Measurements from ENCODE around the gene ZAR1L.
A peak's percentile ranks its signal among the peaks of the same experiment; 100 is the strongest.
"Not testable (repeated sequence)": the region's sequence is repeated elsewhere in the genome, so short reads cannot be mapped to it uniquely, and the experiment has no call there.

ZAR1L gene

GRCh38 chr13:32315238-32316027, at the start of gene ZAR1L, which contains the start of gene BRCA2:
Gene ZAR1L (minus strand): TSS chr13:32315363. CDS start chr13:32311925, 3,438 bp downstream.
Gene BRCA2 (plus strand): TSS chr13:32315508. CDS start chr13:32316461, 953 bp downstream.
- H3K9me3 Mint-ChIP-seq, result no peaks in the 10 kb centered on the region
- H3K4me3 Mint-ChIP-seq, result peak within 1 kb of the TSS; percentile 82
- H3K4me1 Mint-ChIP-seq, result peaks cover 10% of the 10 kb centered on the region
- ATAC-seq, result peak; percentile 98
- peak within 1 kb of the TSS; percentile 100 for H3K27ac Mint-ChIP-seq
- peaks cover 26% of the 10 kb centered on the region for H3K36me3 Mint-ChIP-seq
- DNase-seq (ENCODE audit: low spot score in 2 of 2), result peak; percentile 76 to 92

GRCh38 chr13:32362574-32362973, 47.4 kb upstream of the ZAR1L start:
- H3K4me1 Mint-ChIP-seq, result no peaks in the 10 kb centered on the region
- no peak overlapping the region for H3K27ac Mint-ChIP-seq
- peaks cover 8% of the 10 kb centered on the region for H3K36me3 Mint-ChIP-seq
- ATAC-seq (no peak), DNase-seq (ENCODE audit: low spot score in 2 of 2) (no peak)
- no peaks in the 10 kb centered on the region for H3K9me3 Mint-ChIP-seq
- H3K4me3 Mint-ChIP-seq, result no peak overlapping the region

- H3K9me3 Mint-ChIP-seq; ATAC-seq; DNase-seq (ENCODE audit: low spot score in 2 of 2); H3K4me1 Mint-ChIP-seq; H3K27ac Mint-ChIP-seq; H3K4me3 Mint-ChIP-seq; H3K36me3 Mint-ChIP-seq: not testable (repeated sequence)
Measured at GRCh38 chr13:32355935-32356334, 40.8 kb upstream of the ZAR1L start.

- no peak for ATAC-seq
- Mint-ChIP-seq H3K4me3 (no peak overlapping the region), H3K36me3 (peaks cover 11% of the 10 kb centered on the region)
Measured at GRCh38 chr13:32354040-32354439, 38.9 kb upstream of the ZAR1L start.

GRCh38 chr13:32350839-32351441, 35.8 kb upstream of the ZAR1L start:
- not testable (repeated sequence) for H3K27ac Mint-ChIP-seq; H3K4me1 Mint-ChIP-seq; H3K9me3 Mint-ChIP-seq; H3K4me3 Mint-ChIP-seq; ATAC-seq; DNase-seq (ENCODE audit: low spot score in 2 of 2)
- H3K36me3 Mint-ChIP-seq, result peaks cover 23% of the 10 kb centered on the region

More at GRCh38 chr13:32354040-32354439, 38.9 kb upstream of the ZAR1L start:
- Mint-ChIP-seq H3K27ac (no peak overlapping the region), H3K4me1 (no peaks in the 10 kb centered on the region), H3K9me3 (no peaks in the 10 kb centered on the region)
- DNase-seq (ENCODE audit: low spot score in 2 of 2), result no peak

GRCh38 chr13:32347651-32348050, 32.5 kb upstream of the ZAR1L start:
- no peak for DNase-seq (ENCODE audit: low spot score in 2 of 2)
- H3K36me3 Mint-ChIP-seq, result peaks cover 23% of the 10 kb centered on the region
- no peak for ATAC-seq
- H3K4me1 Mint-ChIP-seq, result no peaks in the 10 kb centered on the region
- no peak overlapping the region for H3K4me3 Mint-ChIP-seq
- H3K9me3 Mint-ChIP-seq, result no peaks in the 10 kb centered on the region
- no peak overlapping the region for H3K27ac Mint-ChIP-seq

GRCh38 chr13:32340914-32341313, 25.8 kb upstream of the ZAR1L start:
- no peak for DNase-seq (ENCODE audit: low spot score in 2 of 2)
- H3K4me1 Mint-ChIP-seq, result no peaks in the 10 kb centered on the region
- H3K4me3 Mint-ChIP-seq, result no peak overlapping the region
- H3K9me3 Mint-ChIP-seq, result no peaks in the 10 kb centered on the region
- ATAC-seq, result no peak
- H3K36me3 Mint-ChIP-seq, result peaks cover 22% of the 10 kb centered on the region
- no peak overlapping the region for H3K27ac Mint-ChIP-seq

- H3K4me3 Mint-ChIP-seq, result no peak overlapping the region
- H3K27ac Mint-ChIP-seq, result no peak overlapping the region
- peaks cover 60% of the 10 kb centered on the region for H3K36me3 Mint-ChIP-seq
- H3K9me3 Mint-ChIP-seq, result no peaks in the 10 kb centered on the region
- DNase-seq (ENCODE audit: low spot score in 2 of 2) (no peak), ATAC-seq (no peak)
- no peaks in the 10 kb centered on the region for H3K4me1 Mint-ChIP-seq
Measured at GRCh38 chr13:32334671-32335070, 19.5 kb upstream of the ZAR1L start.

- no peak overlapping the region for H3K27ac Mint-ChIP-seq
- DNase-seq (ENCODE audit: low spot score in 2 of 2), result no peak
- no peaks in the 10 kb centered on the region for H3K9me3 Mint-ChIP-seq
- H3K4me1 Mint-ChIP-seq, result no peaks in the 10 kb centered on the region
- H3K36me3 Mint-ChIP-seq, result peaks cover 52% of the 10 kb centered on the region
- ATAC-seq, result no peak
- no peak overlapping the region for H3K4me3 Mint-ChIP-seq
Measured at GRCh38 chr13:32330441-32330840, 15.3 kb upstream of the ZAR1L start.

GRCh38 chr13:32323912-32324311, 8.7 kb upstream of the ZAR1L start:
- ATAC-seq (no peak), DNase-seq (ENCODE audit: low spot score in 2 of 2) (no peak)
- no peaks in the 10 kb centered on the region for H3K4me1 Mint-ChIP-seq
- H3K9me3 Mint-ChIP-seq, result no peaks in the 10 kb centered on the region
- H3K27ac Mint-ChIP-seq, result no peak overlapping the region
- H3K4me3 Mint-ChIP-seq, result no peak overlapping the region
- peaks cover 27% of the 10 kb centered on the region for H3K36me3 Mint-ChIP-seq

- Mint-ChIP-seq H3K9me3 (no peaks in the 10 kb centered on the region), H3K36me3 (peaks cover 23% of the 10 kb centered on the region), H3K27ac (no peak overlapping the region), H3K4me3 (no peak overlapping the region), H3K4me1 (no peaks in the 10 kb centered on the region)
- DNase-seq (ENCODE audit: low spot score in 2 of 2), result no peak
- no peak for ATAC-seq
Measured at GRCh38 chr13:32320528-32320927, 5.4 kb upstream of the ZAR1L start.

GRCh38 chr13:32317716-32318465, 2.7 kb upstream of the ZAR1L start:
- ATAC-seq (no peak), DNase-seq (ENCODE audit: low spot score in 2 of 2) (no peak)
- no peaks in the 10 kb centered on the region for H3K9me3 Mint-ChIP-seq
- peaks cover 26% of the 10 kb centered on the region for H3K36me3 Mint-ChIP-seq
- H3K27ac Mint-ChIP-seq, result no peak overlapping the region
- peaks cover 10% of the 10 kb centered on the region for H3K4me1 Mint-ChIP-seq
- H3K4me3 Mint-ChIP-seq, result no peak overlapping the region

- ATAC-seq, result no peak
- Mint-ChIP-seq H3K9me3 (no peaks in the 10 kb centered on the region), H3K4me1 (peaks cover 10% of the 10 kb centered on the region), H3K27ac (no peak overlapping the region), H3K4me3 (peak overlapping the region; percentile 82), H3K36me3 (peaks cover 26% of the 10 kb centered on the region)
- DNase-seq (ENCODE audit: low spot score in 2 of 2), result no peak
Measured at GRCh38 chr13:32316501-32316900, 1.3 kb upstream of the ZAR1L start.

- no peaks in the 10 kb centered on the region for H3K9me3 Mint-ChIP-seq
- peak overlapping the region; percentile 100 for H3K27ac Mint-ChIP-seq
- peaks cover 26% of the 10 kb centered on the region for H3K36me3 Mint-ChIP-seq
- H3K4me3 Mint-ChIP-seq, result peak overlapping the region; percentile 82
- ATAC-seq (peak; percentile 40), DNase-seq (ENCODE audit: low spot score in 2 of 2) (no peak)
- peaks cover 10% of the 10 kb centered on the region for H3K4me1 Mint-ChIP-seq
Measured at GRCh38 chr13:32316028-32316339, 821 bp upstream of the ZAR1L start.
